ENCODE measurements around the gene PTGES3.

PTGES3 gene

GRCh38 chr12:56723889-56724700, 36.0 kb upstream of the PTGES3 start:
- H3K27ac ChIP-seq (ENCODE audit: low read depth, low read length, poor library complexity, severe bottlenecking): peak overlapping the region; percentile 92
- H3K9ac ChIP-seq (ENCODE audit: low read length): peak overlapping the region; percentile 100
- H3K79me2 ChIP-seq (ENCODE audit: insufficient read depth, low read length): peaks cover 60% of the 10 kb centered on the region
- H3K36me3 ChIP-seq (ENCODE audit: insufficient read depth, low read length): peaks cover 58% of the 10 kb centered on the region
- no peaks in the 10 kb centered on the region for H3K9me2 ChIP-seq (ENCODE audit: low read depth, low read length)
- H3K4me1 ChIP-seq (ENCODE audit: insufficient read depth, low read length, severe bottlenecking): peaks cover 53% of the 10 kb centered on the region
- peaks cover 5% of the 10 kb centered on the region for H4K20me1 ChIP-seq (ENCODE audit: insufficient read depth, low read length)
- H3K4me2 ChIP-seq (ENCODE audit: low read length): peak overlapping the region; percentile 80
- peak overlapping the region; percentile 99 for H3K4me3 ChIP-seq (ENCODE audit: low read depth, low read length, poor library complexity, severe bottlenecking)
- no peaks in the 10 kb centered on the region for H3K9me3 ChIP-seq (ENCODE audit: low read length)
- no peaks in the 10 kb centered on the region for H3K27me3 ChIP-seq (ENCODE audit: insufficient read depth, low read length)
- no peak overlapping the region for H2AFZ ChIP-seq (ENCODE audit: low read length)
- no peaks in the 10 kb centered on the region for H3F3A ChIP-seq (ENCODE audit: insufficient read depth, low read length)
- no peak for TF ChIP-seq CTCF (IDR thresholded peaks at IDR 0.05; ENCODE audit: low read length)
- TF ChIP-seq EZH2 (IDR thresholded peaks at IDR 0.05; ENCODE audit: borderline replicate concordance, low read length): no peak

GRCh38 chr12:56723352-56723751, 35.3 kb upstream of the PTGES3 start:
- Histone ChIP-seq H3F3A (ENCODE audit: insufficient read depth, low read length) (no peaks in the 10 kb centered on the region), H2AFZ (ENCODE audit: low read length) (no peak overlapping the region), H3K79me2 (ENCODE audit: insufficient read depth, low read length) (peaks cover 65% of the 10 kb centered on the region), H4K20me1 (ENCODE audit: insufficient read depth, low read length) (peaks cover 5% of the 10 kb centered on the region), H3K9me2 (ENCODE audit: low read depth, low read length) (no peaks in the 10 kb centered on the region), H3K9me3 (ENCODE audit: low read length) (no peaks in the 10 kb centered on the region), H3K4me2 (ENCODE audit: low read length) (peak overlapping the region; percentile 80), H3K36me3 (ENCODE audit: insufficient read depth, low read length) (peaks cover 65% of the 10 kb centered on the region), H3K4me1 (ENCODE audit: insufficient read depth, low read length, severe bottlenecking) (peaks cover 48% of the 10 kb centered on the region), H3K27me3 (ENCODE audit: insufficient read depth, low read length) (no peaks in the 10 kb centered on the region), H3K4me3 (ENCODE audit: low read depth, low read length, poor library complexity, severe bottlenecking) (peak overlapping the region; percentile 99), H3K9ac (ENCODE audit: low read length) (peak overlapping the region; percentile 100), H3K27ac (ENCODE audit: low read depth, low read length, poor library complexity, severe bottlenecking) (peak overlapping the region; percentile 92)
- TF ChIP-seq CTCF (IDR thresholded peaks at IDR 0.05; ENCODE audit: low read length) (no peak), EZH2 (IDR thresholded peaks at IDR 0.05; ENCODE audit: borderline replicate concordance, low read length) (no peak)

- TF ChIP-seq EZH2 (IDR thresholded peaks at IDR 0.05; ENCODE audit: borderline replicate concordance, low read length): no peak
- no peak for TF ChIP-seq CTCF (IDR thresholded peaks at IDR 0.05; ENCODE audit: low read length)
- peaks cover 65% of the 10 kb centered on the region for H3K79me2 ChIP-seq (ENCODE audit: insufficient read depth, low read length)
- H3K4me1 ChIP-seq (ENCODE audit: insufficient read depth, low read length, severe bottlenecking): peaks cover 47% of the 10 kb centered on the region
- no peaks in the 10 kb centered on the region for H3K27me3 ChIP-seq (ENCODE audit: insufficient read depth, low read length)
- H3F3A ChIP-seq (ENCODE audit: insufficient read depth, low read length): no peaks in the 10 kb centered on the region
- peaks cover 5% of the 10 kb centered on the region for H4K20me1 ChIP-seq (ENCODE audit: insufficient read depth, low read length)
- H3K9ac ChIP-seq (ENCODE audit: low read length): peak overlapping the region; percentile 100; the same call in 1 of the 2 replicates
- H3K4me2 ChIP-seq (ENCODE audit: low read length): peak overlapping the region; percentile 80
- H3K9me3 ChIP-seq (ENCODE audit: low read length): no peaks in the 10 kb centered on the region
- H3K36me3 ChIP-seq (ENCODE audit: insufficient read depth, low read length): peaks cover 69% of the 10 kb centered on the region
- H3K4me3 ChIP-seq (ENCODE audit: low read depth, low read length, poor library complexity, severe bottlenecking): peak overlapping the region; percentile 99
- H2AFZ ChIP-seq (ENCODE audit: low read length): no peak overlapping the region
- H3K9me2 ChIP-seq (ENCODE audit: low read depth, low read length): no peaks in the 10 kb centered on the region
- no peak overlapping the region for H3K27ac ChIP-seq (ENCODE audit: low read depth, low read length, poor library complexity, severe bottlenecking)
These were observed 34.7 kb upstream of the PTGES3 start for GRCh38 chr12:56722832-56723231.

Measured in OCI-LY1 (cell line).